Fibroblast of lung (primary cell): ENCODE measurements around the gene ITGA2. TPM values are rescaled to one million over a fixed set of nuclear protein-coding genes. Genes with fewer than 3 reads are reported as not detected.
"Not testable (repeated sequence)": the region's sequence is repeated elsewhere in the genome, so short reads cannot be mapped to it uniquely, and the experiment has no call there.

Experiments
- DNase-seq, 2 donors: peaks; one replicate each; pipeline versions ENCODE4 v3.0.0 to v3.0.0-alpha.2; 2010; ENCODE audit warnings: low read depth in 2 of 2
- H2AFZ ChIP-seq: 2 replicates; pipeline ENCODE4 v1.5.1; 2012; ENCODE audit warnings: low read length, control low read depth, inconsistent platforms
- H3K27ac ChIP-seq: 2 replicates; pipeline ENCODE4 v1.5.1; 2011; ENCODE audit warnings: low read length, control low read depth; ENCODE audit not compliant: insufficient read depth
- H3K27me3 ChIP-seq: 2 replicates; pipeline ENCODE4 v1.5.1; 2011; ENCODE audit warnings: mild to moderate bottlenecking, low read length; ENCODE audit not compliant: control insufficient read depth, insufficient read depth
- H3K36me3 ChIP-seq: 2 replicates; pipeline ENCODE4 v1.5.1; 2011; ENCODE audit warnings: low read length; ENCODE audit not compliant: control insufficient read depth, insufficient read depth
- H3K4me1 ChIP-seq: 2 replicates; pipeline ENCODE4 v1.5.1; 2011; ENCODE audit warnings: low read length; ENCODE audit not compliant: control insufficient read depth, insufficient read depth; ENCODE audit errors: extremely low read depth
- H3K4me2 ChIP-seq: 2 replicates; pipeline ENCODE4 v1.5.1; 2011; ENCODE audit warnings: low read length, control low read depth; ENCODE audit not compliant: insufficient read depth; ENCODE audit errors: extremely low read depth
- H3K4me3 ChIP-seq, 4 experiments: fragments of 200-600 bp in 1 of 4; sonication (generic) in 1 of 4; replicated peaks in 1 of 4; 2 replicates each; pipeline ENCODE4 v1.5.1; 2011 to 2016; ENCODE audit warnings: low read length in 4 of 4, low read depth in 3 of 4, mild to moderate bottlenecking in 3 of 4, control low read depth in 2 of 4, inconsistent platforms in 1 of 4, mixed read lengths in 1 of 4; ENCODE audit not compliant: insufficient read depth in 1 of 4; ENCODE audit errors: control extremely low read depth in 1 of 4
- H3K79me2 ChIP-seq: 2 replicates; pipeline ENCODE4 v1.5.1; 2012; ENCODE audit warnings: mild to moderate bottlenecking, low read length, inconsistent platforms; ENCODE audit not compliant: control insufficient read depth, insufficient read depth
- H3K9ac ChIP-seq: 2 replicates; pipeline ENCODE4 v1.5.1; 2011; ENCODE audit warnings: mild to moderate bottlenecking, low read length, control low read depth; ENCODE audit not compliant: insufficient read depth
- H3K9me3 ChIP-seq: 2 replicates; pipeline ENCODE4 v1.5.1; 2012; ENCODE audit warnings: low read depth, low read length; ENCODE audit not compliant: control insufficient read depth, insufficient read depth
- H4K20me1 ChIP-seq: 2 replicates; pipeline ENCODE4 v1.5.1; 2011; ENCODE audit warnings: low read length; ENCODE audit not compliant: control insufficient read depth, insufficient read depth; ENCODE audit errors: extremely low read depth
- EZH2 ChIP-seq: IDR thresholded peaks from 2 replicates; pipeline ENCODE4 v1.5.1; 2012; ENCODE audit warnings: low read length, control low read depth, mild to moderate bottlenecking; ENCODE audit errors: missing control alignments
- polyA plus RNA-seq, 2 donors: library from polyadenylated mRNA; depleted of rRNA in 1 of 2; stranded (reverse) in 1 of 2; unstranded in 1 of 2; fragments of >200 nt; gene quantifications; 2 replicates each; pipeline ENCODE4 v1.2.1, GENCODE V29; 2011 to 2012; ENCODE audit warnings: missing spikeins in 1 of 2
- total RNA-seq: library from RNA; depleted of rRNA; stranded (reverse); fragments of >200 nt; gene quantifications from 2 replicates; pipeline ENCODE4 v1.2.1, GENCODE V29; 2014
- TF ChIP-seq, protein P1 (sequence below), 2 donors: IDR thresholded peaks in 1 of 2; conservative IDR thresholded peaks in 1 of 2; 1 replicate in 1 of 2; 2 replicates in 1 of 2; pipeline ENCODE4 v1.5.1; 2011 to 2012; ENCODE audit warnings: low read length in 2 of 2, control low read depth in 1 of 2, inconsistent platforms in 1 of 2, low read depth in 1 of 2, mild to moderate bottlenecking in 1 of 2

Gene ITGA2
- total and polyA plus RNA-seq, 2 donors (not counting 1 experiment from before 2014, with no cell fraction given), result 9.4 to 75.5 TPM

- H3K9ac ChIP-seq, result no peak overlapping the region
- TF ChIP-seq, protein P1, sequence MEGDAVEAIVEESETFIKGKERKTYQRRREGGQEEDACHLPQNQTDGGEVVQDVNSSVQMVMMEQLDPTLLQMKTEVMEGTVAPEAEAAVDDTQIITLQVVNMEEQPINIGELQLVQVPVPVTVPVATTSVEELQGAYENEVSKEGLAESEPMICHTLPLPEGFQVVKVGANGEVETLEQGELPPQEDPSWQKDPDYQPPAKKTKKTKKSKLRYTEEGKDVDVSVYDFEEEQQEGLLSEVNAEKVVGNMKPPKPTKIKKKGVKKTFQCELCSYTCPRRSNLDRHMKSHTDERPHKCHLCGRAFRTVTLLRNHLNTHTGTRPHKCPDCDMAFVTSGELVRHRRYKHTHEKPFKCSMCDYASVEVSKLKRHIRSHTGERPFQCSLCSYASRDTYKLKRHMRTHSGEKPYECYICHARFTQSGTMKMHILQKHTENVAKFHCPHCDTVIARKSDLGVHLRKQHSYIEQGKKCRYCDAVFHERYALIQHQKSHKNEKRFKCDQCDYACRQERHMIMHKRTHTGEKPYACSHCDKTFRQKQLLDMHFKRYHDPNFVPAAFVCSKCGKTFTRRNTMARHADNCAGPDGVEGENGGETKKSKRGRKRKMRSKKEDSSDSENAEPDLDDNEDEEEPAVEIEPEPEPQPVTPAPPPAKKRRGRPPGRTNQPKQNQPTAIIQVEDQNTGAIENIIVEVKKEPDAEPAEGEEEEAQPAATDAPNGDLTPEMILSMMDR (conservative IDR thresholded peaks at IDR 0.05 in 1 of 2, IDR thresholded peaks at IDR 0.05 in 1 of 2; ENCODE audit: low read depth in 1 of 2, low read length in 2 of 2), result no peak
- no peak for TF ChIP-seq EZH2
- no peaks in the 10 kb centered on the region for H3K36me3 ChIP-seq
- no peaks in the 10 kb centered on the region for H4K20me1 ChIP-seq
- DNase-seq, result no peak
- H3K27ac ChIP-seq, result no peak overlapping the region
- H3K79me2 ChIP-seq, result no peaks in the 10 kb centered on the region
- no peak overlapping the region for H3K4me2 ChIP-seq
- no peaks in the 10 kb centered on the region for H3K27me3 ChIP-seq
- no peak overlapping the region for H3K4me3 ChIP-seq
- no peak overlapping the region for H2AFZ ChIP-seq
- no peaks in the 10 kb centered on the region for H3K4me1 ChIP-seq
- no peaks in the 10 kb centered on the region for H3K9me3 ChIP-seq
These were observed 25.5 kb upstream of the ITGA2 start for GRCh38 chr5:52963636-52964035.

- H4K20me1 ChIP-seq, result no peaks in the 10 kb centered on the region
- TF ChIP-seq, protein P1 (conservative IDR thresholded peaks at IDR 0.05 in 1 of 2, IDR thresholded peaks at IDR 0.05 in 1 of 2; ENCODE audit: low read depth in 1 of 2, low read length in 2 of 2), result no peak
- no peak overlapping the region for H2AFZ ChIP-seq
These were observed 25.0 kb upstream of the ITGA2 start for GRCh38 chr5:52964138-52964537.

GRCh38 chr5:52976157-52976556 lies 13.0 kb upstream of the ITGA2 start:
- not testable (repeated sequence) for H3K79me2 ChIP-seq, H4K20me1 ChIP-seq, H3K9me3 ChIP-seq, H3K9ac ChIP-seq, H3K4me2 ChIP-seq, H3K4me3 ChIP-seq, H2AFZ ChIP-seq, H3K4me1 ChIP-seq, H3K36me3 ChIP-seq, DNase-seq, H3K27me3 ChIP-seq, H3K27ac ChIP-seq

More at GRCh38 chr5:52964138-52964537, 25.0 kb upstream of the ITGA2 start:
- no peak for DNase-seq
- H3K9me3 ChIP-seq, result no peaks in the 10 kb centered on the region
- no peak overlapping the region for H3K9ac ChIP-seq
- H3K36me3 ChIP-seq, result no peaks in the 10 kb centered on the region
- H3K4me3 ChIP-seq, result no peak overlapping the region
- no peaks in the 10 kb centered on the region for H3K79me2 ChIP-seq
- H3K4me1 ChIP-seq, result no peaks in the 10 kb centered on the region
- H3K4me2 ChIP-seq, result no peak overlapping the region
- H3K27ac ChIP-seq, result no peak overlapping the region
- H3K27me3 ChIP-seq, result no peaks in the 10 kb centered on the region
